ENCODE data around the gene TTC1. TPM values are rescaled to one million over a fixed set of nuclear protein-coding genes. Genes with fewer than 3 reads are reported as not detected.

TTC1 gene
- total RNA-seq, 1 donor from 2014 or later = 49.9 TPM

DNA sequence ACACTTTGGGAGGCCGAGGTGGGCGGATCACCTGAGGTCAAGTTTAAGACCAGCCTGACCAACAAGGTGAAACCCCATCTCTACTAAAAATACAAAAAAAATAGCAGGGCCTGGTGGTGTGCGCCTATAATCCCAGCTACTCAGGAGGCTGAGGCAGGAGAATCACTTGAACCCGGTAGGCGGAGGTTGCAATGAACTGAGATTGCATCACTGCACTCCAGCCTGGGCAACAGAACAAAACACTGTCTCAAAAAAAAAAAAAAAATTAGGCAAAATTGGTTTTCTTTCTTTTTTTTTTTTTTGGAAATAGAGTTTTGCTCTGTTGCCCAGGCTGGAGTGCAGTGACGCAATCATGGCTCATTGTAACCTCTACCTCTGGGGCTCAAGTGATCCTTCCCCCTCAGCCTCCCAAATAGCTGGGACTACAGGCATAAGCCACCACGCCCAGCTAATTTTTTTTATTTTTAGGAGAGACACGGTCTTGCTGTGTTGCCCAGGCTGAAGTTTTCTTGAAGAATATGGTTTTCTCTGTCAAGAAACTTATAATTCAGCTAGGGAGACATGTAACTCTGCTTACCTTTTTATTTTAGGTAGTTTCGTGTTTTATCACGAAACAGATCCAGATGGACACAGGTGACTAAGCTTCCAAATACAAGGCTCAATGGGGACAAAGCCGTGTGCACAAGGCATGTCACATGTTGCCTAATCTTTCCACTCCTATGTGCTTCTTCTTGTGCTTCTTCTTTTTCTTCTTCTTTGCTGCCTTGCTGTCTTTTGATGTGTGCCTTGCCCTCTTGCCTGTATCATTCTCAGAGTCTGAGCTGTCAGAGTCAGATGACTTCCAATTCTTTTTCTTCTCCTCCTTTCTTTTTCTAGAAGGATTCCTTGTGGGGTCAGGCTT, 14.3 kb downstream of the TTC1 start:
- Mint-ChIP-seq H3K27me3 (ENCODE audit: unreplicated experiment) (no peaks in the 10 kb centered on the region), H3K4me1 (ENCODE audit: unreplicated experiment) (no peaks in the 10 kb centered on the region), H3K9me3 (ENCODE audit: unreplicated experiment) (no peaks in the 10 kb centered on the region), H3K36me3 (ENCODE audit: unreplicated experiment) (peaks cover 20% of the 10 kb centered on the region), H3K4me3 (ENCODE audit: unreplicated experiment) (no peak overlapping the region), H3K27ac (ENCODE audit: unreplicated experiment) (no peak overlapping the region)
- no peak for DNase-seq (ENCODE audit: extremely low spot score, unreplicated experiment)
- TF ChIP-seq, protein P1, sequence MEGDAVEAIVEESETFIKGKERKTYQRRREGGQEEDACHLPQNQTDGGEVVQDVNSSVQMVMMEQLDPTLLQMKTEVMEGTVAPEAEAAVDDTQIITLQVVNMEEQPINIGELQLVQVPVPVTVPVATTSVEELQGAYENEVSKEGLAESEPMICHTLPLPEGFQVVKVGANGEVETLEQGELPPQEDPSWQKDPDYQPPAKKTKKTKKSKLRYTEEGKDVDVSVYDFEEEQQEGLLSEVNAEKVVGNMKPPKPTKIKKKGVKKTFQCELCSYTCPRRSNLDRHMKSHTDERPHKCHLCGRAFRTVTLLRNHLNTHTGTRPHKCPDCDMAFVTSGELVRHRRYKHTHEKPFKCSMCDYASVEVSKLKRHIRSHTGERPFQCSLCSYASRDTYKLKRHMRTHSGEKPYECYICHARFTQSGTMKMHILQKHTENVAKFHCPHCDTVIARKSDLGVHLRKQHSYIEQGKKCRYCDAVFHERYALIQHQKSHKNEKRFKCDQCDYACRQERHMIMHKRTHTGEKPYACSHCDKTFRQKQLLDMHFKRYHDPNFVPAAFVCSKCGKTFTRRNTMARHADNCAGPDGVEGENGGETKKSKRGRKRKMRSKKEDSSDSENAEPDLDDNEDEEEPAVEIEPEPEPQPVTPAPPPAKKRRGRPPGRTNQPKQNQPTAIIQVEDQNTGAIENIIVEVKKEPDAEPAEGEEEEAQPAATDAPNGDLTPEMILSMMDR (IDR thresholded peaks at IDR 0.05) = no peak

DNA sequence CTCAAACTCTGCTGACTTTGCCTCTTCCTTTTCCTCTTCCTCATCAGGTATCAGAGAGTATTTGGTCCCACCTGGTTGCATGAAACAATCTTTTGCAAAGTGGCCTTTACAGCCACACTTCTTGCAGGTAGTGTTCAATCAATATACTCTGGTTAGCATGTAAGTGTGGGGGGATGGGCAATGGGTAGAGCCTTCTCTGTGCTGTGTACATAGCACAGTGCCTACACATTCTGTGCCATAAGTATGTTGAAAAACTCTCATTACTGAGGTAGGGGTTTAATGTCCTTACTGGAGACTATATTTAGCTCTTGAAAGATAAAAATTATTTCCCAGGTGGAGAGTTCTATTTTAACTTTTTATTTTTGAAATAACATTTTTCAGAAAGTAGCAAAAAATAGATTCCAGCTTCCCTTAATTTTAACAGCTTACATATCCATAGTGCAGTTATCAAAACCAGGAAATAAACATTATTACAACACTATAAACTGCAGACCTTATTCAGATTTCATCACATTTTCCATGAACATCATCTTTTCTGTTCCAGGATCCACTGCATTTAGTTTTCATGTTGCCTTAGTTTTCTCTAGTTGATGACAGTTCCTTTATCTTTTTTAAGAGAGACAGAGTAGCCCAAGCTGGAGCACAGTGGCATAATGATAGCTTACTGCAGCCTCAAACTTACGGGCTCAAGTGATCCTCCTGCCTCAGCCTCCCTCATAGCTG, 15.1 kb downstream of the TTC1 start:
- Mint-ChIP-seq H3K27ac (ENCODE audit: unreplicated experiment) (no peak overlapping the region), H3K4me1 (ENCODE audit: unreplicated experiment) (no peaks in the 10 kb centered on the region), H3K27me3 (ENCODE audit: unreplicated experiment) (no peaks in the 10 kb centered on the region), H3K36me3 (ENCODE audit: unreplicated experiment) (peaks cover 19% of the 10 kb centered on the region), H3K9me3 (ENCODE audit: unreplicated experiment) (no peaks in the 10 kb centered on the region), H3K4me3 (ENCODE audit: unreplicated experiment) (no peak overlapping the region)
- DNase-seq (ENCODE audit: extremely low spot score, unreplicated experiment) = no peak
- TF ChIP-seq, protein P1 (IDR thresholded peaks at IDR 0.05) = no peak

DNA sequence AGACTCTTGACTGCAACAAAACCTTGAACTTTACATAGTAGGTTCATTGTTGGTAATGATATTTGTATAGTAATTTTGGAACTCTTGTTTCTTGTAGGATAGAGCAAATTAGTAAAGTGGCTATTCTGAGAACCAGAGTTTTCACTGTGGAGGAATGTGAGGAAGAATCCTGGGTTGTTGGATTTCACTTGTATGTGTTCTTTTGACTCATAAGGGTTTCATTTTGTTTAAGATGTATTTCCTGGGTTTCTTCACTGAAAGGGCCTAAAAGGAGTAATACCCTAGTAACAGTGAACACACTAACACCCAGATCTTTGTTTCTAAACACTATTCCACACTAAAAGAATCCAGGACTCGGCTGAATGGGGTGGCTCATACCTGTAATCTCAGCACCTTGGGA, 20.1 kb downstream of the TTC1 start:
- Mint-ChIP-seq H3K27ac (ENCODE audit: unreplicated experiment) (no peak overlapping the region), H3K27me3 (ENCODE audit: unreplicated experiment) (no peaks in the 10 kb centered on the region), H3K36me3 (ENCODE audit: unreplicated experiment) (peaks cover 36% of the 10 kb centered on the region), H3K4me3 (ENCODE audit: unreplicated experiment) (no peak overlapping the region), H3K9me3 (ENCODE audit: unreplicated experiment) (no peaks in the 10 kb centered on the region), H3K4me1 (ENCODE audit: unreplicated experiment) (peaks cover 2% of the 10 kb centered on the region)
- TF ChIP-seq, protein P1 (IDR thresholded peaks at IDR 0.05) = no peak
- DNase-seq (ENCODE audit: extremely low spot score, unreplicated experiment) = no peak

DNA sequence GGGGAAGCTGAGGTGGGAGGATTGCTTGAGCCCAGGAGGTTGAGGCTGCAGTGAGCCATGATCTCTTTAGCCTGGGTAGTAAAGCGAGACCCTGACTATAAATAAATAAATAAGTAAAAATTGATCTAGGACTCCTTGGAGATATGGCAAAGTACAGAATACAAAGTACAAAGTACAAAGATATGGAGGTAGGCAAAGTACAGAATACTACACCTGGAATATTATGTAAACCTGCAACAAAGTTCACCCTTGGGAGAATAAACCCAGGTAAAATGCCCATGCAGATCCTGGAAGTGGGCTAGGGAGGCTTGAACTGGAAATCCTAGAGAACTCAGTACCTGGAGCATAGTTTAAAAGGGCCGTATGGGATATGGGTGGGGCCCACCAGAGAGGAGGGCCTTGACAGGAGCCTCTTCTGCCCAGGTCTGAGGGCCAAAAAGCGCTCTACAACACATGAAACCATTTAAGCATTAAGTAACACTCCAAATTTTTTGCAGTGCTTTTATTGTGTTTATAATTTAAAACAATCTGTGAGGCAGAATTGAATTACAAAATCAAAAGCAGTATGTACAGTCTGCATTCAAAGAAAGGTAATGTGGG, 20.7 kb downstream of the TTC1 start:
- TF ChIP-seq, protein P1 (IDR thresholded peaks at IDR 0.05) = no peak
- Mint-ChIP-seq H3K9me3 (ENCODE audit: unreplicated experiment) (no peaks in the 10 kb centered on the region), H3K27ac (ENCODE audit: unreplicated experiment) (no peak overlapping the region), H3K4me1 (ENCODE audit: unreplicated experiment) (peaks cover 2% of the 10 kb centered on the region), H3K4me3 (ENCODE audit: unreplicated experiment) (no peak overlapping the region), H3K27me3 (ENCODE audit: unreplicated experiment) (no peaks in the 10 kb centered on the region), H3K36me3 (ENCODE audit: unreplicated experiment) (peaks cover 38% of the 10 kb centered on the region)
- DNase-seq (ENCODE audit: extremely low spot score, unreplicated experiment) = no peak

All from osteocyte (in vitro differentiated cells).